Motor neuron (in vitro differentiated cells): ENCODE data around the gene PUS3. TPM values are rescaled to one million over a fixed set of nuclear protein-coding genes. Genes with fewer than 3 reads are reported as not detected.
A peak's percentile ranks its signal among the peaks of the same experiment; 100 is the strongest.

Experiments used
- ATAC-seq, 8 experiments: fragments of 200-7000 bp; cut with Tn5 transposase; replicated peaks in 6 of 8; 2 replicates each; pipeline ENCODE4 v1.8.0; 2021; ENCODE audit warnings: mild to moderate bottlenecking in 8 of 8, moderate library complexity in 8 of 8
- H3K27ac ChIP-seq, 2 donors: fragments of 250-450 bp; sonication (Bioruptor Pico); 2 replicates each; pipeline ENCODE4 v1.9.0; 2021; ENCODE audit warnings: antibody characterized with exemption in 2 of 2, mild to moderate bottlenecking in 2 of 2, moderate library complexity in 1 of 2
- H3K4me1 ChIP-seq, 2 donors: fragments of 250-450 bp; sonication (Bioruptor Pico); replicated peaks in 1 of 2; 2 replicates each; pipeline ENCODE4 v1.6.1; 2021; ENCODE audit warnings: antibody characterized with exemption in 2 of 2, mild to moderate bottlenecking in 2 of 2, moderate library complexity in 1 of 2
- H3K4me3 ChIP-seq, 5 donors: fragments of 250-450 bp; sonication (Bioruptor Pico); 2 replicates each; pipeline ENCODE4 v1.9.0; 2021; ENCODE audit warnings: antibody characterized with exemption in 5 of 5, mild to moderate bottlenecking in 5 of 5, moderate library complexity in 4 of 5
- WGBS, 10 experiments: fragments of 450-650 bp; shearing (Covaris generic); methylation state at CpG; one replicate each; pipeline ENCODE4 v1.0.0; 2022; 5-methylcytosine and 5-hydroxymethylcytosine counted together
- in situ Hi-C, 9 experiments: fragments of 400-800 bp; cut with MboI; loops; one replicate each; pipeline ENCODE4 v1.15.0; 2021; ENCODE audit warnings: low sequenced_read_pairs in 9 of 9, low pct_unique_long_range_greater_than_20kb in 2 of 9; ENCODE audit not compliant: unreplicated experiment in 9 of 9
- total RNA-seq, 8 experiments: library from RNA; unstranded; fragments of 300-600 nt; gene quantifications; 2 replicates each; pipeline versions ENCODE4 v1.2.3 to v1.2.4, GENCODE V29; 2022

The PUS3 gene
- total RNA-seq = 10 to 100 TPM; 11.9 to 24.3 (median 15.9) TPM

- peak within 1 kb of the TSS; percentile 47 to 82 (median 63) for H3K4me3 ChIP-seq
- peak within 1 kb of the TSS; percentile 10 to 50 for H3K27ac ChIP-seq
- peak; percentile 64 to 92 (median 80) for ATAC-seq
- WGBS, 10 experiments = 0 to 11% (median 2%) methylated on average over 4 to 23 of the region's 31 CpGs
- in situ Hi-C loops = loop anchor here in 1 of 9 experiments (25.0 kb wide), 1 partner anchor 284 kb away; no protein-coding TSS in a partner anchor
- peaks cover 5 to 6% of the 10 kb centered on the region in 2 donors for H3K4me1 ChIP-seq
Observed at GRCh38 chr11:125902927-125903710, at the start of gene PUS3. TSS of gene PUS3 (minus strand) at chr11:125903206. CDS start at chr11:125896284, 6,922 bp downstream.

- no peaks in the 10 kb centered on the region for H3K4me1 ChIP-seq
- H3K4me3 ChIP-seq = no peak overlapping the region
- in situ Hi-C loops = no loop called here
- ATAC-seq = peak in 2 of 8 experiments; percentile 5 to 18
- 0 to 100% (median 87%) methylated on average over 1 to 2 of the region's 2 CpGs; no CpG with 5 or more reads in 4 of the 10 experiments for WGBS, 10 experiments
- no peak overlapping the region for H3K27ac ChIP-seq
Observed at GRCh38 chr11:125952559-125952958, 49.6 kb upstream of the PUS3 start.

GRCh38 chr11:125951731-125952130, 48.7 kb upstream of the PUS3 start:
- WGBS, 10 experiments = 17 to 100% (median 40%) methylated on average over 1 to 3 of the region's 11 CpGs; no CpG with 5 or more reads in 5 of the 10 experiments
- Histone ChIP-seq H3K27ac (no peak overlapping the region), H3K4me3 (no peak overlapping the region), H3K4me1 (no peaks in the 10 kb centered on the region)
- in situ Hi-C loops = no loop called here
- peak in 1 of 8 experiments; percentile 11 for ATAC-seq

- in situ Hi-C loops = no loop called here
- 5 to 100% (median 85%) methylated on average over 1 to 8 of the region's 15 CpGs; no CpG with 5 or more reads in 4 of the 10 experiments for WGBS, 10 experiments
Observed at GRCh38 chr11:125950696-125951651, 48.0 kb upstream of the PUS3 start.

GRCh38 chr11:125950178-125950490, 47.1 kb upstream of the PUS3 start:
- Histone ChIP-seq H3K4me3 (no peak overlapping the region), H3K4me1 (no peaks in the 10 kb centered on the region), H3K27ac (no peak overlapping the region)
- in situ Hi-C loops = no loop called here
- WGBS, 10 experiments = no CpG with 5 or more reads among the region's 11 CpGs
- ATAC-seq = no peak

More at GRCh38 chr11:125950696-125951651, 48.0 kb upstream of the PUS3 start:
- H3K27ac ChIP-seq = no peak overlapping the region
- no peak overlapping the region for H3K4me3 ChIP-seq
- no peaks in the 10 kb centered on the region for H3K4me1 ChIP-seq
- peak in 3 of 8 experiments; percentile 40 to 86 (median 86) for ATAC-seq

- ATAC-seq = no peak
- Histone ChIP-seq H3K4me1 (no peaks in the 10 kb centered on the region), H3K27ac (no peak overlapping the region), H3K4me3 (no peak overlapping the region)
- in situ Hi-C loops = loop anchor here in 2 of 9 experiments (25.0 kb wide), 2 partner anchors 113 to 238 kb away; partner anchors contain the start of gene CDON (in 1 of the 2)
- 77 to 97% (median 93%) methylated on average over 4 to 16 of the region's 22 CpGs for WGBS, 10 experiments
Observed at GRCh38 chr11:125949271-125950177, 46.5 kb upstream of the PUS3 start.

GRCh38 chr11:125948278-125949051, 45.5 kb upstream of the PUS3 start:
- no peak overlapping the region for H3K4me3 ChIP-seq

GRCh38 chr11:125947419-125948277, 44.6 kb upstream of the PUS3 start:
- Histone ChIP-seq H3K4me1 (no peaks in the 10 kb centered on the region), H3K27ac (no peak overlapping the region), H3K4me3 (no peak overlapping the region)
- ATAC-seq = no peak
- 20 to 98% (median 80%) methylated on average over 1 to 7 of the region's 24 CpGs; no CpG with 5 or more reads in 6 of the 10 experiments for WGBS, 10 experiments
- in situ Hi-C loops = loop anchor here in 2 of 9 experiments (25.0 kb wide), 2 partner anchors 115 to 240 kb away; partner anchors contain the start of gene CDON (in 1 of the 2)

More at GRCh38 chr11:125948278-125949051, 45.5 kb upstream of the PUS3 start:
- 0 to 90% (median 80%) methylated on average over 2 to 10 of the region's 23 CpGs; no CpG with 5 or more reads in 1 of the 10 experiments for WGBS, 10 experiments
- Histone ChIP-seq H3K4me1 (no peaks in the 10 kb centered on the region), H3K27ac (no peak overlapping the region)
- no peak for ATAC-seq
- in situ Hi-C loops = loop anchor here in 2 of 9 experiments (25.0 kb wide), 2 partner anchors 114 to 239 kb away; partner anchors contain the start of gene CDON (in 1 of the 2)

GRCh38 chr11:125946712-125947418, 43.9 kb upstream of the PUS3 start:
- peaks cover 0 to 3% of the 10 kb centered on the region in 2 donors for H3K4me1 ChIP-seq
- in situ Hi-C loops = loop anchor here in 2 of 9 experiments (25.0 kb wide), 2 partner anchors 115 to 240 kb away; partner anchors contain the start of gene CDON (in 1 of the 2)
- WGBS, 10 experiments = 92 to 100% (median 96%) methylated on average over 1 to 3 of the region's 14 CpGs; no CpG with 5 or more reads in 7 of the 10 experiments
- H3K4me3 ChIP-seq = no peak overlapping the region
- H3K27ac ChIP-seq = no peak overlapping the region
- no peak for ATAC-seq

GRCh38 chr11:125945797-125946520, 43.0 kb upstream of the PUS3 start, which contains the start of gene VSIG10L2:
TSS of gene VSIG10L2 (plus strand) at chr11:125946044. CDS start at chr11:125946056, 12 bp downstream.
- in situ Hi-C loops = loop anchor here in 2 of 9 experiments (25.0 kb wide), 2 partner anchors 116 to 241 kb away; partner anchors contain the start of gene CDON (in 1 of the 2)
- peak in 1 of 8 experiments; percentile 16 for ATAC-seq
- Histone ChIP-seq H3K27ac (no peak within 1 kb of the TSS), H3K4me3 (no peak within 1 kb of the TSS), H3K4me1 (peaks cover 0 to 3% of the 10 kb centered on the region in 2 donors)
- 0 to 100% (median 95%) methylated on average over 1 to 4 of the region's 8 CpGs; no CpG with 5 or more reads in 1 of the 10 experiments for WGBS, 10 experiments
